HepG2 (cell line): Measurements from ENCODE around the gene BAHCC1. TPM values are rescaled to one million over a fixed set of nuclear protein-coding genes. Genes with fewer than 3 reads are reported as not detected.

ENCODE experiments used
- EZH2 ChIP-seq: conservative IDR thresholded peaks from 2 replicates; pipeline ENCODE4 v1.6.1; 2012; ENCODE audit warnings: mild to moderate bottlenecking, low read depth, low read length, moderate library complexity
- HCFC1 ChIP-seq: fragments of 150-350 bp; IDR thresholded peaks from 2 replicates; pipeline ENCODE4 v1.6.1; 2014; ENCODE audit warnings: low read depth, low read length
- IRX3 ChIP-seq: sonication (generic); formaldehyde crosslinking; IDR thresholded peaks from 2 replicates; pipeline ENCODE4 v1.8.1; 2023; ENCODE audit warnings: mild to moderate bottlenecking, low read depth, missing genetic modification reagents, borderline replicate concordance
- KAT2B ChIP-seq: fragments of 150-350 bp; IDR thresholded peaks from 2 replicates; pipeline ENCODE4 v1.6.1; 2014; ENCODE audit warnings: low read depth, low read length, borderline replicate concordance
- SNAPC2 ChIP-seq: sonication (generic); formaldehyde crosslinking; IDR thresholded peaks from 2 replicates; pipeline ENCODE4 v1.8.1; 2022; ENCODE audit warnings: mild to moderate bottlenecking, missing genetic modification reagents
- SP4 ChIP-seq: sonication (generic); formaldehyde crosslinking; IDR thresholded peaks from 2 replicates; pipeline ENCODE4 v1.8.1; 2023; ENCODE audit warnings: mild to moderate bottlenecking, missing genetic modification reagents
- STAG1 ChIP-seq: sonication (generic); formaldehyde crosslinking; IDR thresholded peaks from 2 replicates; pipeline ENCODE4 v1.4.0; 2020; ENCODE audit warnings: missing genetic modification reagents
- ZFP62 ChIP-seq: sonication (generic); formaldehyde crosslinking; IDR thresholded peaks from 2 replicates; pipeline ENCODE4 v1.4.0; 2020; ENCODE audit warnings: missing genetic modification reagents
- ZFY ChIP-seq: sonication (generic); formaldehyde crosslinking; IDR thresholded peaks from 2 replicates; pipeline ENCODE4 v1.4.0; 2020; ENCODE audit warnings: missing genetic modification reagents
- ZNF224 ChIP-seq: sonication (generic); formaldehyde crosslinking; IDR thresholded peaks from 2 replicates; pipeline ENCODE4 v1.5.0; 2020; ENCODE audit warnings: mild to moderate bottlenecking, missing genetic modification reagents
- polyA plus RNA-seq, 8 experiments: library from polyadenylated mRNA; depleted of rRNA in 3 of 8; stranded (reverse) in 7 of 8; unstranded in 1 of 8; fragments of >200 nt; fragmentation: Illumina TruSeq in 4 of 8; extraction: Trizol in 4 of 8; gene quantifications; 2 replicates each; pipeline versions ENCODE4 v1.2.1 to v1.2.3, GENCODE V29; 2011 to 2016; ENCODE audit warnings: low read depth in 4 of 8, missing spikeins in 1 of 8, mixed read lengths in 1 of 8; ENCODE audit not compliant: insufficient read depth in 1 of 8
- total RNA-seq, 5 experiments: library from RNA; depleted of rRNA; stranded (reverse); fragments of >200 nt; fragmentation: Illumina TruSeq; extraction: Trizol; gene quantifications; 2 replicates each; pipeline ENCODE4 v1.2.3, GENCODE V29; 2016; ENCODE audit warnings: low read depth in 1 of 5
- TF ChIP-seq, protein P1 (sequence below): sonication (generic); formaldehyde crosslinking; IDR thresholded peaks from 2 replicates; pipeline ENCODE4 v1.9.0; 2022; ENCODE audit warnings: missing genetic modification reagents, mild to moderate bottlenecking, borderline replicate concordance
- TF ChIP-seq, protein P2 (sequence below): sonication (generic); formaldehyde crosslinking; IDR thresholded peaks from 2 replicates; pipeline ENCODE4 v1.5.1; 2020; ENCODE audit warnings: mild to moderate bottlenecking, missing genetic modification reagents, moderate library complexity
- TF ChIP-seq, protein P3 (sequence below): IDR thresholded peaks from 2 replicates; pipeline ENCODE4 v1.6.1; 2016
- TF ChIP-seq, protein P4 (sequence below): sonication (generic); formaldehyde crosslinking; conservative IDR thresholded peaks from 2 replicates; pipeline ENCODE4 v1.4.0; 2020; ENCODE audit warnings: missing genetic modification reagents
- TF ChIP-seq, protein P5 (sequence below): sonication (generic); formaldehyde crosslinking; IDR thresholded peaks from one replicate; pipeline ENCODE4 v1.5.1; 2020; ENCODE audit warnings: mild to moderate bottlenecking, missing genetic modification reagents; ENCODE audit errors: not compliant biosample characterization

Gene BAHCC1
- total and polyA plus RNA-seq, 2 of the 13 experiments (the other 11 are each of a cell fraction or from before 2014, with no cell fraction given), result 1.4 to 1.7 TPM

DNA sequence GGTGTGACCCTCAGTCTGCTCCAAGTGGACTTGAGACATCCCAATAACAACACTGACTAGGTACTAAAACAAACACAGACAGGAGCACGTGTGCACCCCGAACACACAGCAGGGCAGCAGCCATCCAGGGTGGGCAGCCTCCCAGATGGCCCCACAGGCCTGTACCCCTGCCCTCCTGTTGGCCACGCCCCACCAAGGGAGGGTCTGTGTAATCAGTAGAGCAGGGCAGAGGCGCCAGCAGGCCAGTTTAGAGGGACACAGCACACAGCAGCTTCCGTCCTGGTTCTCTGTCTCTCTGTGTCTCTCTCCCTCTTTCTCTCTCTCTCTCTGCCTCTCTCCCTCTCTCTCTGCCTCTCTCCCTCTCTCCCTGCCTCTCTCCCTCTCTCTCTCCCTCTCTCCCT is 95.9 kb downstream of the BAHCC1 start (continued):
- TF ChIP-seq, protein P1, sequence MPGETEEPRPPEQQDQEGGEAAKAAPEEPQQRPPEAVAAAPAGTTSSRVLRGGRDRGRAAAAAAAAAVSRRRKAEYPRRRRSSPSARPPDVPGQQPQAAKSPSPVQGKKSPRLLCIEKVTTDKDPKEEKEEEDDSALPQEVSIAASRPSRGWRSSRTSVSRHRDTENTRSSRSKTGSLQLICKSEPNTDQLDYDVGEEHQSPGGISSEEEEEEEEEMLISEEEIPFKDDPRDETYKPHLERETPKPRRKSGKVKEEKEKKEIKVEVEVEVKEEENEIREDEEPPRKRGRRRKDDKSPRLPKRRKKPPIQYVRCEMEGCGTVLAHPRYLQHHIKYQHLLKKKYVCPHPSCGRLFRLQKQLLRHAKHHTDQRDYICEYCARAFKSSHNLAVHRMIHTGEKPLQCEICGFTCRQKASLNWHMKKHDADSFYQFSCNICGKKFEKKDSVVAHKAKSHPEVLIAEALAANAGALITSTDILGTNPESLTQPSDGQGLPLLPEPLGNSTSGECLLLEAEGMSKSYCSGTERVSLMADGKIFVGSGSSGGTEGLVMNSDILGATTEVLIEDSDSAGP (CRISPR knock-in tag), result no peak
- TF ChIP-seq SP4, result no peak
- no peak for TF ChIP-seq SNAPC2 (CRISPR knock-in tag)
- TF ChIP-seq, protein P2, sequence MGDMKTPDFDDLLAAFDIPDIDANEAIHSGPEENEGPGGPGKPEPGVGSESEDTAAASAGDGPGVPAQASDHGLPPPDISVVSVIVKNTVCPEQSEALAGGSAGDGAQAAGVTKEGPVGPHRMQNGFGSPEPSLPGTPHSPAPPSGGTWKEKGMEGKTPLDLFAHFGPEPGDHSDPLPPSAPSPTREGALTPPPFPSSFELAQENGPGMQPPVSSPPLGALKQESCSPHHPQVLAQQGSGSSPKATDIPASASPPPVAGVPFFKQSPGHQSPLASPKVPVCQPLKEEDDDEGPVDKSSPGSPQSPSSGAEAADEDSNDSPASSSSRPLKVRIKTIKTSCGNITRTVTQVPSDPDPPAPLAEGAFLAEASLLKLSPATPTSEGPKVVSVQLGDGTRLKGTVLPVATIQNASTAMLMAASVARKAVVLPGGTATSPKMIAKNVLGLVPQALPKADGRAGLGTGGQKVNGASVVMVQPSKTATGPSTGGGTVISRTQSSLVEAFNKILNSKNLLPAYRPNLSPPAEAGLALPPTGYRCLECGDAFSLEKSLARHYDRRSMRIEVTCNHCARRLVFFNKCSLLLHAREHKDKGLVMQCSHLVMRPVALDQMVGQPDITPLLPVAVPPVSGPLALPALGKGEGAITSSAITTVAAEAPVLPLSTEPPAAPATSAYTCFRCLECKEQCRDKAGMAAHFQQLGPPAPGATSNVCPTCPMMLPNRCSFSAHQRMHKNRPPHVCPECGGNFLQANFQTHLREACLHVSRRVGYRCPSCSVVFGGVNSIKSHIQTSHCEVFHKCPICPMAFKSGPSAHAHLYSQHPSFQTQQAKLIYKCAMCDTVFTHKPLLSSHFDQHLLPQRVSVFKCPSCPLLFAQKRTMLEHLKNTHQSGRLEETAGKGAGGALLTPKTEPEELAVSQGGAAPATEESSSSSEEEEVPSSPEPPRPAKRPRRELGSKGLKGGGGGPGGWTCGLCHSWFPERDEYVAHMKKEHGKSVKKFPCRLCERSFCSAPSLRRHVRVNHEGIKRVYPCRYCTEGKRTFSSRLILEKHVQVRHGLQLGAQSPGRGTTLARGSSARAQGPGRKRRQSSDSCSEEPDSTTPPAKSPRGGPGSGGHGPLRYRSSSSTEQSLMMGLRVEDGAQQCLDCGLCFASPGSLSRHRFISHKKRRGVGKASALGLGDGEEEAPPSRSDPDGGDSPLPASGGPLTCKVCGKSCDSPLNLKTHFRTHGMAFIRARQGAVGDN (CRISPR knock-in tag), result peak; percentile 50
- no peak for TF ChIP-seq ZNF224 (CRISPR knock-in tag)
- no peak for TF ChIP-seq STAG1 (CRISPR knock-in tag)
- TF ChIP-seq, protein P3, sequence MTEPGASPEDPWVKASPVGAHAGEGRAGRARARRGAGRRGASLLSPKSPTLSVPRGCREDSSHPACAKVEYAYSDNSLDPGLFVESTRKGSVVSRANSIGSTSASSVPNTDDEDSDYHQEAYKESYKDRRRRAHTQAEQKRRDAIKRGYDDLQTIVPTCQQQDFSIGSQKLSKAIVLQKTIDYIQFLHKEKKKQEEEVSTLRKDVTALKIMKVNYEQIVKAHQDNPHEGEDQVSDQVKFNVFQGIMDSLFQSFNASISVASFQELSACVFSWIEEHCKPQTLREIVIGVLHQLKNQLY (CRISPR knock-in tag), result no peak
- TF ChIP-seq ZFY (CRISPR knock-in tag), result no peak
- no peak for TF ChIP-seq KAT2B
- no peak for TF ChIP-seq HCFC1
- TF ChIP-seq, protein P4, sequence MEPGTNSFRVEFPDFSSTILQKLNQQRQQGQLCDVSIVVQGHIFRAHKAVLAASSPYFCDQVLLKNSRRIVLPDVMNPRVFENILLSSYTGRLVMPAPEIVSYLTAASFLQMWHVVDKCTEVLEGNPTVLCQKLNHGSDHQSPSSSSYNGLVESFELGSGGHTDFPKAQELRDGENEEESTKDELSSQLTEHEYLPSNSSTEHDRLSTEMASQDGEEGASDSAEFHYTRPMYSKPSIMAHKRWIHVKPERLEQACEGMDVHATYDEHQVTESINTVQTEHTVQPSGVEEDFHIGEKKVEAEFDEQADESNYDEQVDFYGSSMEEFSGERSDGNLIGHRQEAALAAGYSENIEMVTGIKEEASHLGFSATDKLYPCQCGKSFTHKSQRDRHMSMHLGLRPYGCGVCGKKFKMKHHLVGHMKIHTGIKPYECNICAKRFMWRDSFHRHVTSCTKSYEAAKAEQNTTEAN (CRISPR knock-in tag), result no peak
- no peak for TF ChIP-seq EZH2
- TF ChIP-seq, protein P5, sequence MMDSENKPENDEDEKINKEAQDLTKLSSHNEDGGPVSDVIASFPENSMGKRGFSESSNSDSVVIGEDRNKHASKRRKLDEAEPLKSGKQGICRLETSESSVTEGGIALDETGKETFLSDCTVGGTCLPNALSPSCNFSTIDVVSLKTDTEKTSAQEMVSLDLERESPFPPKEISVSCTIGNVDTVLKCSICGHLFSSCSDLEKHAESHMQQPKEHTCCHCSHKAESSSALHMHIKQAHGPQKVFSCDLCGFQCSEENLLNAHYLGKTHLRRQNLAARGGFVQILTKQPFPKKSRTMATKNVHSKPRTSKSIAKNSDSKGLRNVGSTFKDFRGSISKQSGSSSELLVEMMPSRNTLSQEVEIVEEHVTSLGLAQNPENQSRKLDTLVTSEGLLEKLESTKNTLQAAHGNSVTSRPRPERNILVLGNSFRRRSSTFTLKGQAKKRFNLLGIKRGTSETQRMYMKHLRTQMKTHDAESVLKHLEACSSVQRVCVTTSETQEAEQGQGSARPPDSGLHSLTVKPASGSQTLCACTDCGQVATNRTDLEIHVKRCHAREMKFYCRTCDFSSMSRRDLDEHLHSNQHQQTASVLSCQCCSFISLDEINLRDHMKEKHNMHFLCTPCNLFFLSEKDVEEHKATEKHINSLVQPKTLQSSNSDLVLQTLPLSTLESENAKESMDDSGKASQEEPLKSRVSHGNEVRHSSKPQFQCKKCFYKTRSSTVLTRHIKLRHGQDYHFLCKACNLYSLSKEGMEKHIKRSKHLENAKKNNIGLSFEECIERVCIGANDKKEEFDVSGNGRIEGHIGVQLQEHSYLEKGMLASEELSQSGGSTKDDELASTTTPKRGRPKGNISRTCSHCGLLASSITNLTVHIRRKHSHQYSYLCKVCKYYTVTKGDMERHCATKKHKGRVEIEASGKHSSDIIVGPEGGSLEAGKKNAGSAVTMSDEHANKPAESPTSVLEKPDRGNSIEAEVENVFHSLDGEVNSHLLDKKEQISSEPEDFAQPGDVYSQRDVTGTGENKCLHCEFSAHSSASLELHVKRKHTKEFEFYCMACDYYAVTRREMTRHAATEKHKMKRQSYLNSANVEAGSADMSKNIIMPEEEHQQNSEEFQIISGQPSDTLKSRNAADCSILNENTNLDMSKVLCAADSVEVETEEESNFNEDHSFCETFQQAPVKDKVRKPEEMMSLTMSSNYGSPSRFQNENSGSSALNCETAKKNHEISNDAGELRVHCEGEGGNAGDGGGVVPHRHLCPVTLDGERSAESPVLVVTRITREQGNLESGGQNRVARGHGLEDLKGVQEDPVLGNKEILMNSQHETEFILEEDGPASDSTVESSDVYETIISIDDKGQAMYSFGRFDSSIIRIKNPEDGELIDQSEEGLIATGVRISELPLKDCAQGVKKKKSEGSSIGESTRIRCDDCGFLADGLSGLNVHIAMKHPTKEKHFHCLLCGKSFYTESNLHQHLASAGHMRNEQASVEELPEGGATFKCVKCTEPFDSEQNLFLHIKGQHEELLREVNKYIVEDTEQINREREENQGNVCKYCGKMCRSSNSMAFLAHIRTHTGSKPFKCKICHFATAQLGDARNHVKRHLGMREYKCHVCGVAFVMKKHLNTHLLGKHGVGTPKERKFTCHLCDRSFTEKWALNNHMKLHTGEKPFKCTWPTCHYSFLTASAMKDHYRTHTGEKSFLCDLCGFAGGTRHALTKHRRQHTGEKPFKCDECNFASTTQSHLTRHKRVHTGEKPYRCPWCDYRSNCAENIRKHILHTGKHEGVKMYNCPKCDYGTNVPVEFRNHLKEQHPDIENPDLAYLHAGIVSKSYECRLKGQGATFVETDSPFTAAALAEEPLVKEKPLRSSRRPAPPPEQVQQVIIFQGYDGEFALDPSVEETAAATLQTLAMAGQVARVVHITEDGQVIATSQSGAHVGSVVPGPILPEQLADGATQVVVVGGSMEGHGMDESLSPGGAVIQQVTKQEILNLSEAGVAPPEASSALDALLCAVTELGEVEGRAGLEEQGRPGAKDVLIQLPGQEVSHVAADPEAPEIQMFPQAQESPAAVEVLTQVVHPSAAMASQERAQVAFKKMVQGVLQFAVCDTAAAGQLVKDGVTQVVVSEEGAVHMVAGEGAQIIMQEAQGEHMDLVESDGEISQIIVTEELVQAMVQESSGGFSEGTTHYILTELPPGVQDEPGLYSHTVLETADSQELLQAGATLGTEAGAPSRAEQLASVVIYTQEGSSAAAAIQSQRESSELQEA (CRISPR knock-in tag), result no peak
- no peak for TF ChIP-seq IRX3 (CRISPR knock-in tag)
- TF ChIP-seq ZFP62 (CRISPR knock-in tag), result no peak
